ENCODE measurements around the gene MRPL46. TPM values are rescaled to one million over a fixed set of nuclear protein-coding genes. Genes with fewer than 3 reads are reported as not detected.

MRPL46 gene
- total and polyA plus RNA-seq, 2 of the 4 experiments (the other 2 are of a cell fraction) = 14.2 to 24.2 TPM

DNA sequence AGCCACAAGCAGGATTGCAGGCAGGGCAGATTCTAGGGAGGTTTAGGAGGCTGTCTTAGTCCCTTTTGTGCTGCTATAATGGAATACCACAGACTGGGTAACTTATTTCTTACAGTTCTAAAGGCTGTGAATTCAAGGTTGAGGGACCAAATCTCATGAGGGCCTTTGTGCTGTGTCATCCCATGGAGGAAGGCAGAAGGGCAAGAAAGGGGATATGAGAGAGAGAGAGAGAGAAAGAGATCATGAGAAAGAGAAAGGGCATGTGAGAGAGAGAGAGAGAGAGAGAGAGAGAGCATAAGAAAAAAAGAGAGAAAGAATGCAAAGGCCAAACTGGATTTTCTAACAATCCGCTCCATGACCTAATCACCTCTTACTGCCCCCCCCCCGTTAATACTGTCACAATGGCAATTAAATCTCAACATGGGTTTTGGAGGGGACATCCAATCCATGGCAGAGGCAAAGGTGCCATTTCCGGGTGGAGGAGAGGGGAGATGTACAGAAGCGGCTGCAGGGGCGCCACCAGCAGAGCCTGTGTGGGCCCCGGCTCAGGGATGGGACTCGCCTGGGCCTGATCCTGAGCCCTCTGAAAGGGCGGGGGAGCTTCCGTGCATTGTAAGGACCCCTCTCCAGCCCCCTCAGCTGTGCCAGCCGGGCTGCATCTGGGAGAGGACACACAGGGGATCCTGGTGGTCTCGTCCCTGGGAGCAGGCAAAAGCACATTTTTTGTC, 20.8 kb upstream of the MRPL46 start:
- Histone ChIP-seq H4K91ac (ENCODE audit: insufficient read depth, low read depth, low read length) (no peak overlapping the region), H3K4me2 (ENCODE audit: low read depth, low read length) (no peak overlapping the region), H3K56ac (ENCODE audit: extremely low read depth, insufficient read depth, low read length) (no peak overlapping the region), H2BK20ac (ENCODE audit: low read depth, low read length) (no peak overlapping the region), H2AFZ (replicated peaks; ENCODE audit: low read length, poor library complexity) (no peak overlapping the region), H2BK5ac (ENCODE audit: low read depth, low read length, poor library complexity, severe bottlenecking) (no peak overlapping the region), H3K27me3 (ENCODE audit: control insufficient read depth, insufficient read depth, low read length) (no peaks in the 10 kb centered on the region; the same call in 1 of the 2 replicates), H3K4me1 (ENCODE audit: control insufficient read depth, insufficient read depth, low read length) (no peaks in the 10 kb centered on the region), H3K4me3 (ENCODE audit: insufficient read depth, low read depth, low read length) (no peak overlapping the region), H3K14ac (replicated peaks; ENCODE audit: low read depth, low read length) (no peak overlapping the region; the same call in 1 of the 2 replicates), H4K8ac (ENCODE audit: low read depth in 2 of 2, low read length in 2 of 2) (no peak overlapping the region), H3K79me1 (ENCODE audit: low read depth in 1 of 2, low read length in 2 of 2) (no peaks in the 10 kb centered on the region), H3K36me3 (ENCODE audit: control insufficient read depth, insufficient read depth, low read length) (no peaks in the 10 kb centered on the region), H3K4ac (ENCODE audit: low read depth, low read length) (no peak overlapping the region), H2AK5ac (ENCODE audit: low read depth, low read length) (no peak overlapping the region), H4K20me1 (ENCODE audit: insufficient read depth, low read length) (no peaks in the 10 kb centered on the region), H3K9ac (ENCODE audit: low read depth, low read length) (no peak overlapping the region), H2BK15ac (ENCODE audit: low read depth, low read length) (no peak overlapping the region), H3K23ac (ENCODE audit: low read depth, low read length) (no peak overlapping the region), H3K9me1 (ENCODE audit: insufficient read depth, low read length) (peaks cover 3% of the 10 kb centered on the region; the same call in 1 of the 2 replicates), H2AK9ac (replicated peaks; ENCODE audit: low read depth, low read length, poor library complexity) (no peak overlapping the region), H3K27ac (ENCODE audit: insufficient read depth, low read length) (no peak overlapping the region), H3K9me3 (ENCODE audit: control insufficient read depth, insufficient read depth, low read length) (no peaks in the 10 kb centered on the region), H3K18ac (ENCODE audit: low read depth, low read length) (no peak overlapping the region), H2BK120ac (ENCODE audit: low read depth, low read length) (no peak overlapping the region), H4K5ac (ENCODE audit: low read depth, low read length) (no peak overlapping the region)
- TF ChIP-seq SMC3 (IDR thresholded peaks at IDR 0.05; ENCODE audit: low read depth, low read length) (no peak), BHLHE40 (IDR thresholded peaks at IDR 0.05; ENCODE audit: low read depth, low read length) (no peak), MXI1 (IDR thresholded peaks at IDR 0.05; ENCODE audit: borderline replicate concordance, low read depth, low read length) (no peak), RFX5 (IDR thresholded peaks at IDR 0.05; ENCODE audit: low read depth, low read length) (no peak), CEBPB (IDR thresholded peaks at IDR 0.05; ENCODE audit: low read depth, low read length) (no peak), CHD1 (IDR thresholded peaks at IDR 0.05; ENCODE audit: low read depth, low read length) (no peak), MAZ (IDR thresholded peaks at IDR 0.05; ENCODE audit: borderline replicate concordance, low read depth, low read length) (no peak), RCOR1 (IDR thresholded peaks at IDR 0.05; ENCODE audit: insufficient replicate concordance, low read length) (no peak), NFE2L2 (IDR thresholded peaks at IDR 0.05; ENCODE audit: low read depth, low read length) (no peak), MAFK (IDR thresholded peaks at IDR 0.05; ENCODE audit: low read depth, low read length) (no peak)
- TF ChIP-seq, protein P1, sequence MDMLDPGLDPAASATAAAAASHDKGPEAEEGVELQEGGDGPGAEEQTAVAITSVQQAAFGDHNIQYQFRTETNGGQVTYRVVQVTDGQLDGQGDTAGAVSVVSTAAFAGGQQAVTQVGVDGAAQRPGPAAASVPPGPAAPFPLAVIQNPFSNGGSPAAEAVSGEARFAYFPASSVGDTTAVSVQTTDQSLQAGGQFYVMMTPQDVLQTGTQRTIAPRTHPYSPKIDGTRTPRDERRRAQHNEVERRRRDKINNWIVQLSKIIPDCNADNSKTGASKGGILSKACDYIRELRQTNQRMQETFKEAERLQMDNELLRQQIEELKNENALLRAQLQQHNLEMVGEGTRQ (IDR thresholded peaks at IDR 0.05; ENCODE audit: low read depth, low read length) = no peak
- TF ChIP-seq, protein P2, sequence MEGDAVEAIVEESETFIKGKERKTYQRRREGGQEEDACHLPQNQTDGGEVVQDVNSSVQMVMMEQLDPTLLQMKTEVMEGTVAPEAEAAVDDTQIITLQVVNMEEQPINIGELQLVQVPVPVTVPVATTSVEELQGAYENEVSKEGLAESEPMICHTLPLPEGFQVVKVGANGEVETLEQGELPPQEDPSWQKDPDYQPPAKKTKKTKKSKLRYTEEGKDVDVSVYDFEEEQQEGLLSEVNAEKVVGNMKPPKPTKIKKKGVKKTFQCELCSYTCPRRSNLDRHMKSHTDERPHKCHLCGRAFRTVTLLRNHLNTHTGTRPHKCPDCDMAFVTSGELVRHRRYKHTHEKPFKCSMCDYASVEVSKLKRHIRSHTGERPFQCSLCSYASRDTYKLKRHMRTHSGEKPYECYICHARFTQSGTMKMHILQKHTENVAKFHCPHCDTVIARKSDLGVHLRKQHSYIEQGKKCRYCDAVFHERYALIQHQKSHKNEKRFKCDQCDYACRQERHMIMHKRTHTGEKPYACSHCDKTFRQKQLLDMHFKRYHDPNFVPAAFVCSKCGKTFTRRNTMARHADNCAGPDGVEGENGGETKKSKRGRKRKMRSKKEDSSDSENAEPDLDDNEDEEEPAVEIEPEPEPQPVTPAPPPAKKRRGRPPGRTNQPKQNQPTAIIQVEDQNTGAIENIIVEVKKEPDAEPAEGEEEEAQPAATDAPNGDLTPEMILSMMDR (conservative IDR thresholded peaks at IDR 0.05; ENCODE audit: low read depth, low read length) = no peak
- TF ChIP-seq, protein P3, sequence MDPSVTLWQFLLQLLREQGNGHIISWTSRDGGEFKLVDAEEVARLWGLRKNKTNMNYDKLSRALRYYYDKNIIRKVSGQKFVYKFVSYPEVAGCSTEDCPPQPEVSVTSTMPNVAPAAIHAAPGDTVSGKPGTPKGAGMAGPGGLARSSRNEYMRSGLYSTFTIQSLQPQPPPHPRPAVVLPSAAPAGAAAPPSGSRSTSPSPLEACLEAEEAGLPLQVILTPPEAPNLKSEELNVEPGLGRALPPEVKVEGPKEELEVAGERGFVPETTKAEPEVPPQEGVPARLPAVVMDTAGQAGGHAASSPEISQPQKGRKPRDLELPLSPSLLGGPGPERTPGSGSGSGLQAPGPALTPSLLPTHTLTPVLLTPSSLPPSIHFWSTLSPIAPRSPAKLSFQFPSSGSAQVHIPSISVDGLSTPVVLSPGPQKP (IDR thresholded peaks at IDR 0.05; ENCODE audit: borderline replicate concordance, low read depth, low read length) = no peak
- POLR2A ChIA-PET (ENCODE audit: unreplicated experiment) = no interaction called here
- dilution Hi-C loops (cut with HindIII; ENCODE audit: low sequenced_read_pairs, unreplicated experiment) = no loop called here
- ATAC-seq (ENCODE audit: low read depth) = no peak
- CTCF ChIA-PET = no interaction called here
- 100% methylated on average over 1 of the region's 11 CpGs; no CpG with 5 or more reads in 1 of the 2 experiments for WGBS, 2 experiments (ENCODE audit: extremely low coverage in 2 of 2, insufficient read length in 1 of 2)
- in situ Hi-C loops (cut with MboI; ENCODE audit: low sequenced_read_pairs) = loop anchor here (25.0 kb wide), 2 partner anchors 349 to 524 kb away; no protein-coding TSS in a partner anchor
- intact Hi-C loops (cut with micrococcal nuclease) = no loop called here
- BruUV-seq (replicated peaks) = no TSS peak
- peak; percentile 9 for DNase-seq
